Pancreas (tissue), 10 donors: ENCODE data around the gene CCDC83. TPM values are rescaled to one million over a fixed set of nuclear protein-coding genes. Genes with fewer than 3 reads are reported as not detected.
"Not testable (repeated sequence)": the region's sequence is repeated elsewhere in the genome, so short reads cannot be mapped to it uniquely, and the experiment has no call there.

ENCODE experiments used
- ATAC-seq, 4 donors: fragments of 200-7000 bp; cut with Tn5 transposase; one replicate each; pipeline versions ENCODE4 v1.8.0 to v1.9.1; 2020; ENCODE audit warnings: mild to moderate bottlenecking in 4 of 4, moderate library complexity in 4 of 4
- DNase-seq, 6 donors: peaks; one replicate each; pipeline ENCODE4 v3.0.0-alpha.2; 2020
- FAIRE-seq: peaks from 2 replicates; lab custom pipeline; 2012; peaks lifted over from hg19 to GRCh38; lab: Jason Lieb, UNC
- H3K27ac ChIP-seq, 4 donors: fragments of 200-600 bp; sonication (generic); 1 replicate in 3 of 4; 2 replicates in 1 of 4; pipeline versions ENCODE4 v1.5.0 to v1.8.0; 2020
- H3K27me3 ChIP-seq, 4 donors: fragments of 200-600 bp; one replicate each; pipeline ENCODE4 v1.8.0; 2021
- H3K36me3 ChIP-seq, 3 donors: fragments of 200-600 bp; sonication (generic) in 1 of 3; one replicate each; pipeline versions ENCODE4 v1.5.0 to v1.8.0; 2020 to 2021
- H3K4me1 ChIP-seq, 3 donors: fragments of 200-600 bp; one replicate each; pipeline ENCODE4 v1.8.0; 2021
- H3K4me3 ChIP-seq, 4 donors: fragments of 200-600 bp; sonication (generic) in 2 of 4; one replicate each; pipeline versions ENCODE4 v1.5.0 to v1.8.0; 2020 to 2021
- H3K9me3 ChIP-seq, 4 donors: fragments of 200-600 bp; one replicate each; pipeline ENCODE4 v1.8.0; 2021
- WGBS, 2 donors: extraction: QIAGEN DNeasy Blood & Tissue Kit; methylation state at CpG; one replicate each; pipeline ENCODE4 v1.1.7; 2013; 5-methylcytosine and 5-hydroxymethylcytosine counted together
- intact Hi-C, 3 donors: fragments of 100-400 bp; cut with DNase I; formaldehyde crosslinking; loops; one replicate each; pipeline versions ENCODE4 v1.11.1 to v1.14.2; 2022
- polyA plus RNA-seq, 2 donors: library from polyadenylated mRNA; stranded (reverse); fragments of 200-250 nt; gene quantifications; one replicate each; pipeline ENCODE4 v1.2.3, GENCODE V29; 2013
- total RNA-seq, 6 donors: library from RNA; stranded (reverse); fragmentation: NEBNext Ultra II Directional in 4 of 6; extraction: Animal tissue kit (Norgen Biotek cat#: 25700) in 4 of 6; gene quantifications; one replicate each; pipeline versions ENCODE4 v1.2.1 to v1.2.4, GENCODE V29; 2021 to 2023
- TF ChIP-seq, protein P1 (sequence below), 4 donors: fragments of 200-600 bp; sonication (generic) in 3 of 4; IDR thresholded peaks; one replicate each; pipeline versions ENCODE4 v1.5.0 to v1.8.0; 2021; ENCODE audit warnings: antibody characterized with exemption in 4 of 4
- donor health status: healthy with polysubstance abuse.
- donor health status: DM: no; HTN: no; CAD: no; lungs with moderate emphysema.
- donor health status: DM: no; HTN: no; CAD: no.
- donor health status: control.
- donor health status: control.
- donor health status: Bipolar disorder and iron deficiency.
- donor health status: DM: yes; HTN: yes; CAD: no.
- donor health status: DM: no; HTN: no; CAD: no.
- donor health status: DM: no; HTN: no; CAD: no.
- donor health status: DM: yes; HTN: yes; CAD: no.

The CCDC83 gene
- total and polyA plus RNA-seq, 8 donors: not detected

DNA sequence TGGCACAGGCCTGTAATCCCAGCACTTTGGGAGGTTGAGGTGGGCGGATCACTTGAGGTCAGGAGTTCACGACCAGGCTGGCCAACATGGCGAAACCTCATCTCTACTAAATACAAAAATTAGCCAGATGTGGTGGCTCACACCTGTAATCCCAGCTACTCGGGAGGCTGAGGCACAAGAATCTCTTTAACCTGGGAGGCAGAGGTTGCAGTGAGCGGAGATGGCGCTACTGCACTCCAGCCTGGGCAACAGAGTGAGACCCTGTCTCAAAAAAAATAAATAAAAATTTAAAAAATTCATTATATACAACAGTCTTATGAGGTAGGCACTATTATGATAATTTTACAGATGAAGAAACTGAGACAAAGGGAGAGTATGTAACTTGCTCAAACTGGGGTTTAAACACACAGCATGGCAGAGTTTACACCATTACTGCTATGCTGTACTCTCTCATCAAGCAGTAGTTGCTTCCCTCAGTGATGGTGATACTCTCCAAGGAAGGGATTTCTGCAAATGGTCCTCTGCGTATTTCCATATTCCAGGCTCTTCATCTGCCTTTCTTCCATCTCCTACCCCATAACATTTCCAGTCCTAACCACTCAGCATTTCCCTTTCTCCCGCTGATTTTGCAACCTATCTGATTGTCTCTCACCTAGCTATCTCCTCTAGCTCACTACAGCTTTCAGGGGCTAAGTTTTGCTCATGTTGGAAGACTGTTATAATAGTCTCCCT lies 95.3 kb downstream of the CCDC83 start:
- 94 to 97% methylated on average over 8 of the region's 8 CpGs for WGBS, 2 donors

DNA sequence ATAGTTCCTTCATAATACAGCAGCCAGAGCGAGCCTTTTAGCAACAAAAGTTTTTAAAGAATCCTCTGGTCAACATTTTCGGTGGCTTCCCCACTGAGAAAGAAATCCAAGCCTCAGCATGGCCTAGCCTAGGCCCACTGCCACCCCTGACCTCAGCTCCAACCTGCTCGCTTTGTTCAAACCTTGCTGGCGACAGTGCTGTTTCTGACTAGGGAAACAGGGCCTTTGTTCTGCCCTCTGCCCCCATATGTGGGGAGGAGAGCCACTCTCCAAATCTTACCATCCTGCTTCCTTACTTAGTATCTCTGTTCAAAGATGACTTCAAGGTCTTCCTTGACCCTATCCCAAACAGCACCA lies 95.8 kb downstream of the CCDC83 start:
- H3K36me3 ChIP-seq: peaks cover 0 to 7% (median 0%) of the 10 kb centered on the region in 3 donors
- TF ChIP-seq, protein P1, sequence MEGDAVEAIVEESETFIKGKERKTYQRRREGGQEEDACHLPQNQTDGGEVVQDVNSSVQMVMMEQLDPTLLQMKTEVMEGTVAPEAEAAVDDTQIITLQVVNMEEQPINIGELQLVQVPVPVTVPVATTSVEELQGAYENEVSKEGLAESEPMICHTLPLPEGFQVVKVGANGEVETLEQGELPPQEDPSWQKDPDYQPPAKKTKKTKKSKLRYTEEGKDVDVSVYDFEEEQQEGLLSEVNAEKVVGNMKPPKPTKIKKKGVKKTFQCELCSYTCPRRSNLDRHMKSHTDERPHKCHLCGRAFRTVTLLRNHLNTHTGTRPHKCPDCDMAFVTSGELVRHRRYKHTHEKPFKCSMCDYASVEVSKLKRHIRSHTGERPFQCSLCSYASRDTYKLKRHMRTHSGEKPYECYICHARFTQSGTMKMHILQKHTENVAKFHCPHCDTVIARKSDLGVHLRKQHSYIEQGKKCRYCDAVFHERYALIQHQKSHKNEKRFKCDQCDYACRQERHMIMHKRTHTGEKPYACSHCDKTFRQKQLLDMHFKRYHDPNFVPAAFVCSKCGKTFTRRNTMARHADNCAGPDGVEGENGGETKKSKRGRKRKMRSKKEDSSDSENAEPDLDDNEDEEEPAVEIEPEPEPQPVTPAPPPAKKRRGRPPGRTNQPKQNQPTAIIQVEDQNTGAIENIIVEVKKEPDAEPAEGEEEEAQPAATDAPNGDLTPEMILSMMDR (IDR thresholded peaks at IDR 0.05): no peak
- H3K9me3 ChIP-seq: no peaks in the 10 kb centered on the region
- FAIRE-seq (no peak), DNase-seq (no peak), ATAC-seq (no peak)
- H3K4me3 ChIP-seq: no peak overlapping the region
- no peak overlapping the region for H3K27ac ChIP-seq
- H3K4me1 ChIP-seq: peaks cover 0 to 16% (median 6%) of the 10 kb centered on the region in 3 donors
- no peaks in the 10 kb centered on the region for H3K27me3 ChIP-seq
- 94% methylated on average over 4 of the region's 4 CpGs for WGBS, 2 donors
- intact Hi-C loops: no loop called here

More for the DNA sequence above, 95.3 kb downstream of the CCDC83 start:
- TF ChIP-seq, protein P1 (IDR thresholded peaks at IDR 0.05): no peak
- no peak for ATAC-seq
- Histone ChIP-seq H3K9me3 (no peaks in the 10 kb centered on the region), H3K27ac (no peak overlapping the region), H3K27me3 (no peaks in the 10 kb centered on the region), H3K4me1 (peaks cover 0 to 14% (median 6%) of the 10 kb centered on the region in 3 donors), H3K36me3 (peaks cover 0 to 4% (median 0%) of the 10 kb centered on the region in 3 donors), H3K4me3 (no peak overlapping the region)
- intact Hi-C loops: no loop called here
- no peak for DNase-seq
- FAIRE-seq: no peak

DNA sequence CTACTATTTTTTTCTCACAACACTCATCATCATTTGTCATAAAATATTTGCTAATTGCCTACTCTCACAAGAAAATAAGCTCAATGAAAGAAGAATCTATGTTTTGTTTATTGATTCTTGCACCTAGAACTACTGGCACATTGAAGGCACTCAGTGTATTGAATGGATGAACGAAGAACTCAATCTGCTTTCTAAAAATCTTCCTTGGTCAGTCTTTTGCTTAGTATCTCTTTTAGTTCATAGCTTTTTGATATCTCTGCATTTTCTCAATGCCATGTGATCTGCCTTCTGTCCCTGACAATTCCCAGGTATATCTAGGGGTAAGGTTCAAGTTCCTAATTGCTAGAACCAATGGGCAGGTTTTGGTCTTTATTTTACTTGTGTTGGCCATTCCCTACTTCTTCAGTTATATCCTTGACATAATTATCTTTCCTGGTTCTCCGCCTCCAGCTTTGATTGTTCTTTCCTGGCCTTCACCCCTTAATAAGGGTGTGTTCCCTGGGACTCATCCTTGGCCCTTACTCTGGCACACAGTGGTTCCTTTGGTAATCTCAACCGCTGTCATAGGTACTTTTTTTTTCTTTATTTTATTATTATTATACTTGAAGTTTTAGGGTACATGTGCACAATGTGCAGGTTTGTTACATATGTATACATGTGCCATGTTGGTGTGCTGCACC lies 96.4 kb downstream of the CCDC83 start:
- no peak overlapping the region for H3K27ac ChIP-seq
- FAIRE-seq: no peak

DNA sequence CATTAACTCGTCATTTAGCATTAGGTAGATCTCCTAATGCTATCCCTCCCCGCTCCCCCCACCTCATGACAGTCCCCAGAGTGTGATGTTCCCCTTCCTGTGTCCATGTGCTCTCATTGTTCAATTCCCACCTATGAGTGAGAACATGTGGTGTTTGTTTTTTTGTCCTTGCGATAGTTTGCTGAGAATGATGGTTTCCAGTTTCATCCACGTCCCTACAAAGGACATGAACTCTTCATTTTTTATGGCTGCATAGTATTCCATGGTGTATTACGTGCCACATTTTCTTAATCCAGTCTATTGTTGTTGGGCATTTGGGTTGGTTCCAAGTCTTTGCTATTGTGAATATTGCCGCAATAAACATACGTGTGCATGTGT lies 96.9 kb downstream of the CCDC83 start:
- H3K27me3 ChIP-seq: not testable (repeated sequence)

More for the DNA sequence above, 96.4 kb downstream of the CCDC83 start:
- H3K4me1 ChIP-seq: peaks cover 0 to 17% (median 6%) of the 10 kb centered on the region in 3 donors
- DNase-seq (no peak), ATAC-seq (no peak)
- H3K9me3 ChIP-seq: no peaks in the 10 kb centered on the region
- no peak overlapping the region for H3K4me3 ChIP-seq
- peaks cover 0 to 12% (median 0%) of the 10 kb centered on the region in 3 donors for H3K36me3 ChIP-seq
- TF ChIP-seq, protein P1 (IDR thresholded peaks at IDR 0.05): no peak
- 96 to 98% methylated on average over 3 of the region's 3 CpGs for WGBS, 2 donors
- H3K27me3 ChIP-seq: no peaks in the 10 kb centered on the region
- intact Hi-C loops: no loop called here

DNA sequence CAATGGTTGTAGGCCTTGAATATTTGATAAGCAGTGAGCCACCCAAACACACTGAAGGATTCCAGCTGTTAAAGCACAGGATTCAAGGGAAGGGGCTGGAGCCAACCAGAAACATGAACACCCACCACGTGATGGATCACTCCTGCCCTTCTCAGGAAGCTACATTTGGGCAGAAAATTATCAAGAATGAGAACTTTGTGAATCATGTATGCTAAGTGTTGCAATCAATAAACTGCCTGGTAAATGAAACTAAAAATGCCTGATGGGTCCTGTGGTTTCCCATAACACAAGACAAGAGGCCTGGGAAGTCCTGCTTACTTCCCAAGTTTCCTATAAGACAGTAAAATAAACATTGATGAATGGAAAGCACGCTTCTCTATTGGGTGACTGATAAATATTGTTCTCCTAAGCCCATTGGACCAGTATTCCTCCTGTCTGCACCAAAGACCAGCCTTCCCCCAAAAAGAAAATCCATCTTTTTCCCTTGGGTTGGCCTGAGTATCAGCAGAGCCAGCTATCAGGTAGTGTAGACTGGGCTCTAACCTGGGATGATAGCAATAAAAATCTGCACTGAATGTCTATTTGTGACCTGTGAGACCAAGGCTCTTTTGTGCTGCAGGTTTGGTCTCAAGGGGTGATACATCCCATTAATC lies 98.4 kb downstream of the CCDC83 start:
- H3K9me3 ChIP-seq: no peaks in the 10 kb centered on the region
- 47 to 48% methylated on average over 2 of the region's 2 CpGs for WGBS, 2 donors
- ATAC-seq (peak in 1 of 4 donors; percentile 15), DNase-seq (no peak), FAIRE-seq (no peak)
- no peak overlapping the region for H3K4me3 ChIP-seq
- TF ChIP-seq, protein P1 (IDR thresholded peaks at IDR 0.05): no peak
- no peak overlapping the region for H3K27ac ChIP-seq
- intact Hi-C loops: no loop called here
- H3K27me3 ChIP-seq: no peaks in the 10 kb centered on the region
- H3K36me3 ChIP-seq: peaks cover 0 to 23% (median 0%) of the 10 kb centered on the region in 3 donors
- peaks cover 0 to 2% (median 0%) of the 10 kb centered on the region in 3 donors for H3K4me1 ChIP-seq

More for the DNA sequence above, 96.9 kb downstream of the CCDC83 start:
- FAIRE-seq, ATAC-seq, H3K27ac ChIP-seq, DNase-seq, H3K9me3 ChIP-seq, intact Hi-C loops, H3K4me3 ChIP-seq: not testable (repeated sequence)
- Histone ChIP-seq H3K36me3 (peaks cover 0 to 15% (median 0%) of the 10 kb centered on the region in 3 donors), H3K4me1 (peaks cover 0 to 15% (median 6%) of the 10 kb centered on the region in 3 donors)
- 92 to 96% methylated on average over 7 of the region's 7 CpGs for WGBS, 2 donors
